Activated CD8-positive, alpha-beta memory T cell treated with anti-CD3 and anti-CD28 coated beads, Interleukin-2, amount 50 U/mL, for 4 hours (primary cell): ENCODE measurements around the gene ZNF407.

Experiments used
- DNase-seq: peaks from one replicate; pipeline ENCODE4 v3.0.0-alpha.2; 2020

Gene ZNF407

GRCh38 chr18:74834424-74835309, 237.0 kb downstream of the ZNF407 start:
- DNase-seq, result no peak

- DNase-seq, result no peak
Measured at GRCh38 chr18:74836296-74837139, 238.8 kb downstream of the ZNF407 start.

- DNase-seq, result no peak
Measured at GRCh38 chr18:74840492-74841167, 243.0 kb downstream of the ZNF407 start.

- no peak for DNase-seq
Measured at GRCh38 chr18:74841248-74841647, 243.6 kb downstream of the ZNF407 start.

- no peak for DNase-seq
Measured at GRCh38 chr18:74849301-74849700, 251.6 kb downstream of the ZNF407 start.

- no peak for DNase-seq
Measured at GRCh38 chr18:74856434-74856833, 258.8 kb downstream of the ZNF407 start.

GRCh38 chr18:74856928-74857327, 259.3 kb downstream of the ZNF407 start:
- no peak for DNase-seq

- no peak for DNase-seq
Measured at GRCh38 chr18:74857901-74858300, 260.2 kb downstream of the ZNF407 start.

GRCh38 chr18:74861154-74861553, 263.5 kb downstream of the ZNF407 start:
- DNase-seq, result no peak

GRCh38 chr18:74862094-74862493, 264.4 kb downstream of the ZNF407 start:
- DNase-seq, result no peak

GRCh38 chr18:74866577-74866976, 268.9 kb downstream of the ZNF407 start:
- DNase-seq, result no peak

GRCh38 chr18:74868461-74868860, 270.8 kb downstream of the ZNF407 start:
- no peak for DNase-seq

- no peak for DNase-seq
Measured at GRCh38 chr18:74869904-74870863, 272.5 kb downstream of the ZNF407 start.

- no peak for DNase-seq
Measured at GRCh38 chr18:74870950-74871349, 273.3 kb downstream of the ZNF407 start.

GRCh38 chr18:74873629-74874028, 276.0 kb downstream of the ZNF407 start:
- DNase-seq, result no peak

GRCh38 chr18:74874351-74874750, 276.7 kb downstream of the ZNF407 start:
- no peak for DNase-seq

GRCh38 chr18:74876630-74877243, 279.1 kb downstream of the ZNF407 start:
- DNase-seq, result no peak

GRCh38 chr18:74878267-74878666, 280.6 kb downstream of the ZNF407 start:
- DNase-seq, result no peak

- DNase-seq, result no peak
Measured at GRCh38 chr18:74880706-74881278, 283.1 kb downstream of the ZNF407 start.

- DNase-seq, result no peak
Measured at GRCh38 chr18:74892066-74892627, 294.5 kb downstream of the ZNF407 start.

- no peak for DNase-seq
Measured at GRCh38 chr18:74895686-74896085, 298.0 kb downstream of the ZNF407 start.
